ENCODE results near the gene COMT.
"Not testable (repeated sequence)": the region's sequence is repeated elsewhere in the genome, so short reads cannot be mapped to it uniquely, and the experiment has no call there.

Gene COMT

GRCh38 chr22:19909350-19910179 lies 32.0 kb upstream of the COMT start:
- DNase-seq (ENCODE audit: low read depth): peak; percentile 68

DNA sequence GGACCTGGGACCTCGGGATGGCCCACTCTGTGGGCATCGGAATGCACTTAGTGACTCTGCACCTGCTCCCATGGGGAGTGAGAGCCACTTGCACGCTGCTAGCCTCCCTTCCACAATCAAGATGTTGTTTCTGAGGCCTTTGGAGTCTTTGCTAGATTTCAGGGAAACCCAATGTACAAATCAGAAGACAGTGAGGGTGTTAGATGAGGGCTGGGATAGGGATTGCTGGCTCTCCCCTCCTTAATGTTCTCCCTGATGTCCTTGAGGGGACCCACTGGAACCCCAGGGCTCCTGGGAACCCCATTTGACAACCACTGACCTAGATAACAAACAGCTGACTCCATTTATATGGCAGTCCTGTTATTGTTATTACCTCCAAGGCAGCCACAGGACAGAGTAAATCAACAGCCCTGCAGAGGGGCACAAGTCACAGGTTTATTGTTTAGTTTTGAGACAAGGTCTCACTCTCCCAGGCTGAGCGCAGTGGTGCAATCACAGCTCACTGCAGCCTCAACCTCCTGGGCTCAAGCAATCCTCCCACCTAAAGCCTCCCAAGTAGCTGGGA lies 31.3 kb upstream of the COMT start:
- DNase-seq (ENCODE audit: low read depth): no peak

- DNase-seq (ENCODE audit: low read depth): no peak
These were observed 29.9 kb upstream of the COMT start for GRCh38 chr22:19911540-19912270.

DNA sequence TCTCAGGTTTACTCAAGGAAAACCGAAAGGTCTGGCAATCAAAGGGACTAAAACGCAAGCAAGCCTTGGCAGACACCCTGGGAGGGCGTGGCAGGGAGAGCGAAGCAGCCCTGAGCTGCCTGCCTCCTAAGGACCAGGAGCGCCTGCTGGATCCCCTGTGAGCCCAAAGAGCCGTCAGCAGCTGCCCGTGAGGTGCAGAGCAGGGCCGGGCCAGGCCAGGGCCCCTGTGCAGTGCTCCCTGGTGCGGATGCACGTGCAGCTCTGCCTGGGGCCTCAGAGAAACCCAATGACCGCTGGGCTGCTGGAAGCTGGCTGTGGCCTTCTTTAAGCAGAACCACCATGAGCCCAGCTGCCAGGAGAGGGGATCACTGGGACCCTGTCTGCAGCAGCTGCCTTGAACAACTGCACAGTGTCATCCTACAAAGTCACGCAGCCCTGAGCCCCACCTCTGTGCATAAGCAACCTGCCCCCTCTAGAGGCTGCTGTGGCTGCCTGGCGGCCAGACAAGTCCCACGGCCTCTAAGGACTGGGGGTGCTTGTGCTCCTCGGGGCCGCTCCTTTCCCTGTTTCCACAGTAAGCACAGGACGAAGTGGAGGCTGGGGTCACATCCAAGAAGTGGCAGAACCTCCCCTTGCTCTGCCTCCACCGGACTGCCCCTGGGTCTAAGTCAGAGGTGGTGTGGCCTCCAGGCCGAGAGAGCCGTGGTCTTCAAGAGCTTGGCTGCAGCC lies 29.1 kb upstream of the COMT start:
- no peak for DNase-seq (ENCODE audit: low read depth)

- no peak for DNase-seq (ENCODE audit: low read depth)
These were observed 28.1 kb upstream of the COMT start for GRCh38 chr22:19913337-19913936.

DNA sequence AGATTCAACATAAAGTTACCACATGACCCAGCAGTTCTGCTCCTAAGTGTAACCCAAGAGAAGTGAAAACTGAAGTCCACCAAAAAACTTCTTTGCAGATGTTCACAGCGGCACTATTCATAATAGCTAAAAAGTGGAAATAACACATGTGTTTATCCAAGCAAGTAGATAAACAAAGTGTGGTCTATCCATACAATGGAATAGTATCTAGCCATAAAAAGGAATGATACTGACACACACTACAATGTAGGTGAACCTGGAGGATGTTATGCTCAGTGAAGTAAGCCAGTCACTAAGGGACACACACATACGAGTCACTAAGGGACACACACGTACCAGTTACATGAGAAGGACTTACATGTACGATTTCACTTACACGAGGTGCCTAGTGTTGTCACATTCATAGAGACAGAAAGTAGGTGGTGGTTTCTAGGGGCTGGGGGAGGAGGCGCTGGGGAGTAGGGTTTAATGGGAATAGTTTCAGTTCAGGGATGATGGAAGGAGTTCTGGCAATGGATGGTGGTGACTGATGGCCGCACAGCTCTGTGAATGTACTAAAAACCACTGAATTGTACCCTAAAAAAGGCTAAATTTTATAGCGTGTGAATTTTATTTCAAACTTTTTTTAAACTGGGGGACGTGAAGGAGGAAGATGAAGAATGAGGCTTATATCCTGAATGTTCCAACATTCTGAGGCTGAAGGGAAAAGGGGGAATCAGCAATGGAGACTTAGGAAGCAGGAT lies 27.2 kb upstream of the COMT start:
- DNase-seq (ENCODE audit: low read depth): no peak

GRCh38 chr22:19915287-19915954 lies 26.2 kb upstream of the COMT start:
- DNase-seq (ENCODE audit: low read depth): no peak

DNA sequence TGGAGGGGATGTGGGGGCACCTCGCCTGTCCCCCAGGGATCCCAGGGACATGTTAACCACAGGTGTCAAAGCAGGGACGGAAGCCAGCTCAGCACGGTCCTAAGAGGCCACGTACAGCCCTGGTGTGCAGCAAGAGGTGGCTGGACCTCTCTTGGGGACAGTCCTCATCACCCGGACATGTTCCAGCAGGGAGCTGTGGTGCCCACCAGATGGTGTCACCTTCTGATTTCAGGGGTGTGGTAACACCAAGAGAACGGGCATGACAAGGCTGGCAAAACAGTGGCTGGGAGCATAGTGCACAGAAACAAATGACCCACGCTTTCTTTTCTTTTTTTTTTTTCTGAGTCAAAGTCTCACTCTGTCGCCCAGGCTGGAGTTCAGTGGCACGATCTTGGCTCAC lies 25.6 kb upstream of the COMT start:
- no peak for DNase-seq (ENCODE audit: low read depth)

DNA sequence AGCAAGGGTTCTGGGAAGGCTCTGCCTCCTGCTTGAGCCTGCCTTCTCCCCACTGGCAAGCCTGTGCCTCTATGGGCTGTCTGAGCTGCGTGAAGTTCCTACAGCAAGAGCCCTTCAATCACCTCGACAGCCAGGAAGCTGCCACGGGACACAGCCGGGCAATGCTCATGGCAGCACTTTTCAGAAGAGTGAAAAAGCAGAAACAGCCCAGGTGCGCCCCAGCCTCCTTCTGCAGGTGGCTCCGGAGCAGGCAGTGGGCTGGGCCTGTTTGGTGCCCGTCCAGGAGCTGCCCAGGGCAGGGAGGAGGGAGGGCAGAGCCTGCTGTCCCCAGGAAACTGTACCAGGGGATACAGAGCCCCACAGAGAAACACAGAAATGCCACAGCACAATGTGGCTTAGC lies 24.6 kb upstream of the COMT start:
- DNase-seq (ENCODE audit: low read depth): no peak

DNA sequence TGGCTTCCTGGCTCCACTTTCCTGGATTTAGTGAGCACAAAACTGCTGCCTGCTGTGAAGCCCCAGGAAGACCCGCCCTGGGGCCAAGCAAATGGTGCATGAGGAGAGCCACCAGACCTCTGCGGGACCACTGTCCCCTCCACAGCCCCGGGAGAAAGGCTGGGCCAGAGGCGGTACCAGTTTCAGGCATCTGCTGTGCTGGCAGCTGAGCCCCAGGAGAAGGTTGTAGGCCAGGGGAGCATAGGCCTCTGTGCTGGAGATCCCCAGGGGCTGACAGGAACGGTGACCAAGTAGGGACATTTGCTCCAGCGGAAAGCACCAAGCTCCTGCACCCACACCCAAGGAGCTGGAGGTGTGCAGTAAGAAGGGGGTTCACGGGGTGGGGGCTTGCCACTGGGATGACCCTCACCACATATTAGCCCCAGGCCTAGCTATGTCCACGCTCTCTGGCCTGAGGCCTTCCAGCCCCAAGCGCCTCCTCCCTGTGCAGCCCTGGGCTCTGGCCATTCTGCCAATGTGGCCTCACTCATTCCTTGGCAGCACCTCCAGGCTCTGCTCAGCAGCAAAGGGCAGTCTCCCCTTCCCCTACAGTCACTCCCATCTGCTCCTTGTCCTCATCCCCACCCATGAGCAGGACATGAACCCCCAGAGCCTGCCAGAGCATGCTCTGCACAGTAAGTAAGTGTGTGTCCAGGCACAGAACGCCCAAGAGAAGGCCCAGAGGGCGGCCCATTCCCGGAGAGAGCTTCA lies 24.0 kb upstream of the COMT start:
- no peak for DNase-seq (ENCODE audit: low read depth)

DNA sequence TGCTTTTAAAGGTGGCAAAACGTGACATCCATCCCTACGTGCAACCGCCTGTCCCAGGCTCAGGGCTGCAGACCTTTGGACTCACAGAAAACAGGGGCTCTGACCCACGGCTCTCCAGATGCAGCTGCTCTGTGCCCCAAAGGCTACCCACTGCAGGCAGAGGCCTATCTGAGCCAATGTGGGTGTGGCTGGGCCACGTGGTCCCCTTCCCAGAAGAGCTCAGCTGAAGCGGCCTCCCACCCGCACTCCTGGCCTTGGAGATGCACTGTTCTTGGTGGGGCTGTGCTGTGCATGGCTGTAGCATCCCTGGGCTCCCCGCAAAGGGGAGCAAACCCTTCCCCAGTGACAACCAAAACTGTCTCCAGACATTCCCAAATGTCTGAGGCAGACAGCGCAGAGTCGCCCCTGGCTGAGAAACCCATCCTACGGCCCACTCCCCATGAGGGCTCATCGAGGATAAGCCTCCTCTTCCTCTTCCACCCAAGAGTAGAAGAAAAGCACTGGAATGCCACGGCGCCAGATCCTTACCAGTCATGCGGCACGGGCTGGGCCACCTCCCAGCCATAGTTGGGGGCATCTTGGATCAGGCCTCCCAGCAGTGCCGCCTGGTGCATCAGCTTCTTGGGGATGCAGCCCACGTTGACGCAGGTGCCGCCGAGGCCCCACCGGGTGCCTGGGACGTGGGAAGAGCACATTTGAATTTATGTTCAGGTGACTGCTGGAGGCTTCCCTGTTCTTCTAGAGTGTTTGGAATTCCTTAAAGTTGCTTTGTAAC lies 23.1 kb upstream of the COMT start:
- DNase-seq (ENCODE audit: low read depth): no peak

- DNase-seq (ENCODE audit: low read depth): no peak
These were observed 21.7 kb upstream of the COMT start for GRCh38 chr22:19919701-19920363.

- no peak for DNase-seq (ENCODE audit: low read depth)
These were observed 20.0 kb upstream of the COMT start for GRCh38 chr22:19921544-19922081.

- no peak for DNase-seq (ENCODE audit: low read depth)
These were observed 17.6 kb upstream of the COMT start for GRCh38 chr22:19923914-19924513.

GRCh38 chr22:19926028-19926427 lies 15.5 kb upstream of the COMT start:
- DNase-seq (ENCODE audit: low read depth): not testable (repeated sequence)

DNA sequence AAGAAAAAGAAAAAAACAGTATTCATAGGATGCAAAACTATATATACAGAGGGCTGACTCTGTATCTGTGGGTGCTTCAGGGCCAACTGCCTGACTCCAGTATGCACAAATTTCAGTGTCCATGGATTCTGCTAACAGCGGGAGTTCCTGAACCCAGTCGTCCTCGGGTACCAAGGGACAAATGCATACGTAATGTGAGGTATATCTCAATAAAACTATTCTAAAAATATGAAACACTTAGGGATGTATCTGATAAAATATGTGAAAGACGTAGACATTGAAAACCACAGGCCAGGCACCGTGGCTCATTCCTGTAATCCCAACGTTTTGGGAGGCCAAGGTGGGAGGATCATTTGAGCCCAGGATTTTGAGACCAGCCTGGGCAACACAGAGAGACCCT lies 13.9 kb upstream of the COMT start:
- DNase-seq (ENCODE audit: low read depth): no peak

GRCh38 chr22:19928207-19928606 lies 13.4 kb upstream of the COMT start:
- DNase-seq (ENCODE audit: low read depth): no peak
